Right kidney (tissue), 1 donor: ENCODE results near the gene TP63.

Source experiments
- DNase-seq: peaks from one replicate; pipeline ENCODE4 v3.0.0-alpha.2; 2016

TP63 gene

DNA sequence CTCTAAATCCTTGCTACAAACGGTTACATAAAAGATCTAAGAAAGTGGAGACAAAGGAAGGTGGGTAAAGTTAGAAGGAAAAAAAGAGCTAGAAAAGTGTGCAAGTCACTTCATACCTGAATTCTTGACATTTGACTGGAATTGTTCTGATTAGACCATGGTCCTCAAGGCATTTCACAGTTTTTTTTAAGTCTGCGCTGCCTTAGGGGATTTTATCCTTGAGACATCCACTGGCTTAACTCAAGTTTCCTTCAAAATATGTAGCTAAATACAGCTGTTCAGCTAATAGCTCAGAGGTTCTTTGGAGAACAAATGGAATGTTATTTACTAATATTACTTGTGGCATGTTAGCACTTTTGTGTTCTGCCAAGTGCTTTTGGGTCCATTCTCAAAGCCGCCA is 236.9 kb downstream of the TP63 start:
- no peak for DNase-seq

DNA sequence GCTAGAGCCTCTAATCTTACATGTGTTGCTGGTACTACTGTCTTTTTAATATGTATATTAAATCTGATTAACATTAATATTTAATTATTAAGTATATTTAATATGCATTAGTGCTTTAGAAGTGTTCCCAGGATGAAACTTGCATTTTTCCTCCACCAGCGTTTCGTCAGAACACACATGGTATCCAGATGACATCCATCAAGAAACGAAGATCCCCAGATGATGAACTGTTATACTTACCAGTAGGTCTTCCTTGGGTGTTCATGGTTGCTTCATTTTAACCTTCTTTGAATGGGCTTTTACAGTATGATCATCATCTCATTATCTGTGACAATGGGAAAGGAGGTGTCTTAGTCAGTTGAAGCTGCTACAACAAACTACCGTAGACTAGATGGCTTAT is 238.0 kb downstream of the TP63 start:
- DNase-seq: no peak

DNA sequence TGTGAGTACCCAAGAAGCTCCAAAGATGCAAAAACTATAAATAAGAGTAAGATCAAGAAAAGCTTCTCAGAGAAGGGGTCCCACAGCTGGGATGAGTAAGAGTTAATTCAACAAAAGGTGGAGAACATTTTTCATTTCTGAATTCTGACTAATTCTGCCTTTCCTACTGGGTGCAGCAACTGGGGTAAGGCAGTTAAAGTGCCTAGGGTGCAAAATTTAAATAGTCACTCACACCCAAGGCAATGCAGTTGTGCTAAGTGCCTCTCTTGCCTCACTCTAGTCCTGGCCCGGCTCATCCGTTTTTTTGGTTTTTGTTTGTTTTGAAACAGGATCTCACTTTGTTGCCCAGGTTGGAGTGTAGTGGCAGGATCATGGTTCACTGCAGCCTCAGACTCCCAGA is 240.2 kb downstream of the TP63 start:
- no peak for DNase-seq

DNA sequence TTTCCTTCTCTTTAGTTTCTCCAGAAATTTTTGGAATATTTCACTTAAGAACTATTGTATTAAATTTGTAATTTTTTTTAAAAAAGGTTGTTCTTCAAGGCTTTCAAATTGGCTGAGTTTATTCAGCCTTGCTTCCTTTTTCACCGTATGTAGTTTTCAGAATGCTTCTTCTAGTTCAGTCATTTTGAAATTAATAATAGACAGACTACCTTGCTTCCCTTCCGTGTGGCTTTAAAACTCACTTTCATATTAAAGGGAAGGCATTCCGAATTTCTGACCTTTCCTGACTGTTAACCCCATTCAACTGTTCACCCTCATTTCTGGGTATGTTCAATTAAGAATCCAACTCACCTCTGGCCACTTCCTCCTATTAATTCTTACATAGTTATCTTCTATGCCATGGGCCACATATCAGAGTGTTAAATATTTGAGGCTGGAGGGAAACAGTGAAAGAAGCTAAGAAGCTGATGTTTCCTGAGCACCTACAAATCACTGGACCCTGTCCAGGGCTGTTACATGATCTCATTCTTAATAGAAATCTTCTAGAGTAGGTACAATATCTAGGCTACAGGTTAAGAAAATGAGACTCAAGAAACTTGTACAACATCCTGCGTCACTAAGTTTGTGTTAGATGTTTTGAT is 252.0 kb downstream of the TP63 start:
- DNase-seq: no peak

DNA sequence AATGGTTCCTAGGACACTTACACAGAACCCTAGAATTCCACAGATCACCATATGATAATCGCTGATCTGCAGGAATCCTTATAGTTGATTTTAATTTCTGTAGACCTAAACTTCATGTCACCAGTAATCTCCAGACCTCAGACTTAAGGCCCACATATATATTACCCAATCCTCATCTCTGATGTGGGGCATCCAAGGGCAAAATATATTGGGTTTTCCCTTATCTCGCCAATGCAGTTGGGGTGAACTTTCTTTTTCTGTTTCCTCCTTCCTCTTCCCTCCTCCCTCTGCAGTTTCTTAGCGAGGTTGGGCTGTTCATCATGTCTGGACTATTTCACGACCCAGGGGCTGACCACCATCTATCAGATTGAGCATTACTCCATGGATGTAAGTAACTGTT is 259.3 kb downstream of the TP63 start:
- no peak for DNase-seq

DNA sequence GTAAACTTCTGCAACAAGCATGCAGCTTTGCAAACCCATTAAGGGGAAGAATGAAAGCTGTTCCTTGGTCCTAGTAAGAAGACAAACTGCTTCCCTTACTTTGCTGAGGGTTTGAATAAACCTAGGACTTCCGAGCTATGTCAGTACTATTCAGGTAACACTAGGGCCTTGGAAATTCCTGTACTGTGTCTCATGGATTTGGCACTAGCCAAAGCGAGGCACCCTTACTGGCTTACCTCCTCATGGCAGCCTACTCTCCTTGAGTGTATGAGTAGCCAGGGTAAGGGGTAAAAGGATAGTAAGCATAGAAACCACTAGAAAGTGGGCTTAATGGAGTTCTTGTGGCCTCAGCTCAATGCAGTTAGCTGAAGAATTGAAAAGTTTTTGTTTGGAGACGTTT is 265.3 kb downstream of the TP63 start:
- no peak for DNase-seq

DNA sequence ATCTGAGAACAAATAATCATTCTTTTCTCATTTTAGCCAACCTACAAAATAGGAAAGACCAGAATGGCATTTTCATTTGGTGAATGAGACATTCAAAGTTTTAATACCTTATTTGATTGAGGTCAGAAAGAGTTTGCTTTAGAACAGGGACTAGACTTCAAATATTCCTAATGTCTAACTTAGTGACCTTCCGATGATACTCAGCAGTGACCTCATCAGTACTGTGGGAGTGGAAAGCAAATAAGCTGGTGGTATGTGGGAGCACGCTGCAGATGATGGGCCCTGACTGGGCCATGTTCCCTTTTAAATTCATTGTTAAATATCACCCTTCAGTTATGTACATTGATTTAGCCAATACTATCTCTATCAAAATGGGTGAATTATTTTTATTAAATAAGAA is 266.2 kb downstream of the TP63 start:
- DNase-seq: no peak

DNA sequence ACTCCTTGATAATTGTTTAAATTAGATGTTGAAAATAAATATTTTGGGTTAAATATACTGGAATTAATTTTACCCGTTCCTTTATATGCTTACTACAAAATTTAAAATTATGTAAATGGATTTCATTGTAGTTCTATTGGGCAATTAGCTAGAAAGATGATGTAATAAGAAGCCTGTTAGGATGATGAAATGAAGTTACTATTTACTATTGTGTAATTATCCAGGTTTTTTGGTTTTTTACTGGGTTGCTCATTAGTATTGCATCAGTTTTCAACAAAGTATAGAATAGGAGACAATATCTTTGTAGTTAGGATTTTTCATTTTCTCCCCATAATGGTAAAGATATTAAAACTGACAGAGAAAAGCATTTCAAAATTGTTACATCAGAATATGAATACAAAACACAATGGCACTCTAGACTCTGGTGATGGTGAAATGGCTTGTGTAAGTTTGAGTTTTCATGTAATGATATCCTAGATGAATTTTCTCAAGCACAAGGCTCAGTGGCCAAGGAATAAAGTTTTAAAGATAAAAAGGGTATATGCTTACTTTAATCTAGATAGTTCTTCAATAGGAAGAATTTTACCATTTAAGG is 267.5 kb downstream of the TP63 start:
- no peak for DNase-seq

DNA sequence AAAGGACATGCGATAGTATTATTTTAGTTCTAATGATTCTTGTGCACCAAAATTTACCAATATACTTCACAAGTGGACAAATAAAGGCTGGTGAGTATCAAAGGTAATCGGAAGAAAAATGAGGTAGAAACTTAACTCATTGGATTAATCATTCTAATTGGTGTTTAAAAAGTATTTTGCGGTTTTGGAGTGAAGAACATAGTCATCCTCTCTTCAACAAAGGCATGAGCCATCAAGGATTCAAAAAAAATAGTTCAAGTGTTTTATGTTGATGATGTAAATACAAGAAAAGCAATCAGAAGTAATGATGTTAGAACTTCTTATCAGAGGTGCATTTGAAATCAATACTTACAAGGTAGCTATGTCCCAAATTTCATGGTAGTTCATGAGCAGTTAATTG is 268.0 kb downstream of the TP63 start:
- DNase-seq: no peak

DNA sequence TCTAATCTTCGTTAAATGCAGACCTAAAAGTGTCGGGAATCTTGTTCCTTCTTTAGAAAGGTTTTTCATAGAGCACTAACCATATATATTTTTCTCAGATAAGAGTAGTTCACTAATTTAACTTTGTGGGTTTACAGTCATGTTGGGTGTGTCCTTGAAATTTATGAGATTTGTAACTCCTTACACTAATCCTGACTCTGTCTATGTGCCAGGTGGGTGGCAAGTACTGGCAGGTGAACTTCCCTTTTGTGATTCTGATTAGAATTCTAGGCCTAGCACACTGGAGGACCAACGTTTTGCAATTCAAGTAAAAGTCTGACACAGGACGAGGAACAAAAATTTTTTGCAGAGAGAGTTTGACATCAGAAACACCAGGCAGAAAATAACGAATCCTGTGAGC is 269.4 kb downstream of the TP63 start:
- no peak for DNase-seq

DNA sequence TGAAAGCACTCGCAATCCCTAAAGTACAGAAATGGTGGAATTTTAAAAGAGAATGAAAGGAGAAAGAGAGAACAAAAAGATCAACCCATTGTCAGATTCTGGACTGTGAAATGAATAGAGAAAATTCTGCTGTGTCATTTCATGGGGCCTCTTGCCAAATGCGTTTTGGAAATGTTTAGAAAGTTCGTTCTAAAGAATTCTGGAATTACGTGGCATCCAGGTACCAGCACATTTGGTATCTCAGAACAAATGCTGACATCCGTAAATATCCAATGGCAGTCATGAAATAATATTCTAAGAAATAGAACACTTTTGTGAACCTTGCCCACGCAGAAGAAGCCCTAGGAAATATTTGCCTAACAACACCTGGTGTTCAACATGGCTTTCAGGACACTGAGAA is 270.3 kb downstream of the TP63 start:
- DNase-seq: no peak

DNA sequence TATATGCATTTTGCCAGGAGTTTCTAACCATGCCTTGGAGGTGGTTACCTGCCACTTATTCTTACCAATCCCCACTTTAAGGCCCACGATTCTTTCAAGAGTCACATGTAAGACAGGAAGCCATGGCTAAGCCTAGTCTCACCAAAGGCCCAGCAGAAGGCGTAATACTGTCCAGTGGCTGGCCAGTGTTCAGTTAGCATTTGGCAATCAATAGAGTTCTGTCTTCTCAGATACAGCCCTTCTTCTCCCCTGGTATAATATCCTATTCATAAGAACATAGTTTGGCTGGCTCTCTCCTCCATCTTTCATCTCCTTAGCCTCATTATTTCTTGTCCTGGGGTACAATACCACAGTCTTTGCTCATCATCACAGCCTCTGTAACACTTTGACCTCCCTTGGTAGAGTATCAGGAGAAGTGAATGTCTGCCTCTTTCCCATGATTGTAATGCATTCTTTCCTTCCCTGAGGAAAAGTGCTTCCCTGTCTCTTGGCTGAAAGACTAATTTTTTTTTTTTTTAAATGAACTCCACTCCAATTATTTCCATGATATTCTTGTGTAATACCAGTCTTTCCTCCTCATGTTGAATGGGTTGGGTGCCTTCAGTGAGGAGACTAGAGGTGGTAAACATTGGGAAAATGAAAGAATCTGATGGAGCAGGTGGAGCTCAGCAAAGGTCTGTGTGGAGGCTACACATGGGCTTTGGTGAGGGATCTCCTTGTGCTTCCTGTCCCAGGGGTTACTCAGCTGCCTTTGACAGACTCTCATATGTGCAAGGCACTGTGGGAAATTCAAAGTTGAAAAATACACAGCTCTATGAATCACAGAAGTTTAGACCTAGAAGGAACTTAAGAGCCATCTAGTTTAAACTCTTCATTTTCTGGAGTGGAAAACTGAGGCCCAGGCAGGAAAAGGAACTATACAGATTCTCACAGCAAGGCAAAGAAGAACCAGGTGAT is 271.3 kb downstream of the TP63 start:
- no peak for DNase-seq

DNA sequence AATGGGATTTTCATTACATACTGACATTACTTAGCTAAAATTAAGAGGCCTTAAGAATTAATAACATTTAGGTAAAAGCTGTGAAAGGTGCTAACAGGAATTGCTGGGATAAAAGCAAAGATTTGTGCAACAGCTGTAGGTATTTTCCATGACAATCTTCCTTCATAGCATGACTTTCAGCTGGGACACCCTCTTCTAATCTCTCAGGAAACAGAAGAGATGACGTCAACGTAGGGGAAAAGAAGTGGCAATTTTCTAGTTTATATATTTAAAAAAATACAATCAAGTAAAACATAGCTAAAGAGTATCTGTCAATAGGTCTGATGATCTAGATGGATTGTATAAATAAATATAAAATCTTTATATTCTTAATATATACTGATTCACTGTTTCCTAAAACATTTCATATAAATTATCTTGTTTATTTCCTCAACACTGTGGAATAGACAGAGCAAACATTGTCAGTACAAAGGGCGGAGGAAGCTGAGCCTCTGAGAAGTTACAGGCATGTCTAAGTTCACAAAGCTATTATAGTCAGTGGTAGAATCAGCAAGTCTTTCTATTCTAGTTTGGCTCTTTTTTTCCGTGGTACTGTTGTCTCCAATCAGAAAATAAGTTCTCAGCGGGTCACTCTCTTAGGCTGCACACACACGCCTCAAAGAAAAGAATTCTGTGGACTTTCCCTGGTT is 272.5 kb downstream of the TP63 start:
- no peak for DNase-seq

DNA sequence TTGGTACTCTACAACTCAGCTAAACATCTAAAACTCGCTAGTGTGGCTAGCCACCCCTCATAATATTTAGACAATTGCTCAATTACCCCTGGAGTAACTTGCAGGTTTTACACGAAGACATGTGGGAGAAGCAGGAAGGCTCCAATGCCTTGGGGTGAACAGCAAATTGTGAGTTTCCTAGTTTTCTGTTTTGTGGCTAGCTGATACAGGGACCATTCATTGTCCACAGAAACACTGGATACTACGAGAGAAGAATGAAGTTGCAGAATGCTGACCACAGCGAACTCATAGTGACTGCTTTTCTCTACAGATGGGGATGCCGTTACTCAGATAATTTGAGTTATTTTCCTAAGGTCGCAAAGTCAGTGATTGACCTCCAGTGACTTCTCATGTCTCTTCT is 276.6 kb downstream of the TP63 start:
- no peak for DNase-seq

DNA sequence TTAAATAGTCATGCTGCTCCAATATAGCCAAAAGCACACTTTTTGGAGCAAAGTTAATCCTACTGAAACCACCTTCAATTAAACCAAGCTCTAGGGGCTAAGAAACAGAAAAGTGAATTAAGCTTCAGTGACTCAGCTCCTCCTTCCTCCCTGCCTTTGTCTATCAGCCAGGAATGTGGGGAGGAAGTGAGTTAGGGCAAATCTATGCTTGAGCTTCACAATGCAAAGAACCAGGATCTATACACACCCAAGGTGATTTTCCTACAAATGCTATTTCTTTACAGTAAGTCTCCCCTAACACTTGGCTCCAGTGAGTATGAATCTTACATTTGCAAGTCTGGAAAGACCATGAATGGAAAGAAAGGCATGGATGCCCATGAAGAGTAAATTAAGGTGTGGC is 277.5 kb downstream of the TP63 start:
- no peak for DNase-seq

DNA sequence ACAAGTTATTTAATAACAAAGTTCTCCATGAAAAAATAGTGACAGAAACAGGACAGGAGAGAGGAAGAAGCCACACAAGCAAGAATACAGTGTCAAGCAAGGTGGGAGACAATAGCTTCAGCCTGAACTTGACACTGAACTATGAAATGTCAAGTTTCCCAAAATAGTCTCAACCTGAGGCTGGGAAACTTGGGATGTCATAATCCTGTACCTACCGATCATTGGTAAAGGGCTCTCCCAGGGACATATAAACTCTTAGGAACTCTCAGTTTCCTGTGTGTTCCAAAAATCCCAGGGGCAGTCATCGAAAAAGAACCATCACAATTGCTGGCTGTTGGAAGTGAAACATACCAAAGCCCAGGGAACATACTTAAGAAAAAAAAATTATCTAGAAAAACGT is 277.9 kb downstream of the TP63 start:
- no peak for DNase-seq

DNA sequence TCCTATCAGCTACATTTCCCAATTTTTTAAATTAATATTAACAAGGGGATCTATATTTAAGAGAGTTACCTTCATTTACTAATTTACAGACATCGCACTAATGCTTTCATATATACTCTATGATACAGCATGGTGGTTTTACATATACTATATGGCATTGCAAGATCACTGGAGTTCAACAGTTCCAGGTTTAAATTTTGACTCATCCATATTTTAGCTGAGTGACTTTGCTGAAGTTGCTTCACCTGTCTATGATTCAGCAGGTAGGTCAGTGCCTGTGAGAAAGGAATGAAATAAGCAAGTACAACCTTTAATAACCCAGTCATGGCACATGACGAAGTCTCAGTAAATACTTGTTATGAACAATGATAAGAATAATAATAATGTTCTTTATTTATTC is 278.4 kb downstream of the TP63 start:
- no peak for DNase-seq

DNA sequence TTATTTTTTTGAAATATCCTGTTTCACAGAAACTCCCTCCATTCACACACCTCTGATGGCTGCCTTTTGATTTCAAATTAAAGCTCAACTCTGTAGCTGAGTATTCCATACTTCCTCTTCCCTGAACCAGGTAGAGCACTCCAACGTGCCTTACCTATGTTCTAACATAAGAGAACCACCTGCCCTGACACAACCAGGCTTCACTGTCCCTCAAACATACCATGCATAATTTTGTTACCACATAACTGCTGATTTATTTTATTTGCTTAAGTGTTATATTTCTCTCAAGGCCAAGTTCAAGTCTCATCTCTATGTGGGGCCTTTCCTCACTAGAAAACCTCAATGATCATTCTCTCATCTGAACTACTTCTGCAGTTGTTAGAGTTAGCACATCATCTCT is 279.8 kb downstream of the TP63 start:
- no peak for DNase-seq

DNA sequence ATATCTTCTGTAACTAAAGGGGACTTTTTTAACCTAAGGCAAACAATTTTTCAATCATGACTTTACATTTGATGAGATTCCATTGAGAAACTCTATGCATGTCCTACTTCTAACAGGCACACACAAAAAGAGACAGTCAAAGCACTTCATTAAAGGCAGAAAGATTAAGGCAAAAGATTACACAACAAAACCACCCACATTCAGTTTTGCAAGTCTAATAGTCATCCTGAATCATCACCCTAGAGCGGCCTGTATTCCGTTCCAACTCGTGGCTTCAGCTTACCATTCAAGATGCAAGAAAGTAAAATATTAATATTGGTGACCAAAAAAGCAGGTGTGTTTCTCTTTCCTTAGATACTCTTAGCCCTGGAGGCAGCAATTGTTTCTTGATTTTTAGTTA is 283.6 kb downstream of the TP63 start:
- no peak for DNase-seq

DNA sequence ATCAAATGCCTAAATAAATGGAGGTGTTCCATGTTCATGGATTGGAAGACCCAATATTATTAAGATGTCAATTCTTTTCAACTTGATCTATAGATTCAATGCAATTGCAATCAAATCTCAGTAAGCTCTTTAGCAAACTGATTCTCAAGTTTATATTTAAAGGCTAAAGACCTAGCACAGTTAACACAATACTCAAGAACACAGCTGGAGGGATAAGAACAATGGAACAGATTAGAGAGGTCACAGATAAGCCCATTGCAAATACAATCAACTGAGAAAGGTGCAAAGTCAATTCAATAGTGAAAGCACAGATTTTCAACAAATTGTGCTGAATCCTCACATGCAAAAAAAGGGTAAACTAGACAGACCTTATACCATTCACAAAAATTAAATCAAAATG is 290.6 kb downstream of the TP63 start:
- DNase-seq: no peak

DNA sequence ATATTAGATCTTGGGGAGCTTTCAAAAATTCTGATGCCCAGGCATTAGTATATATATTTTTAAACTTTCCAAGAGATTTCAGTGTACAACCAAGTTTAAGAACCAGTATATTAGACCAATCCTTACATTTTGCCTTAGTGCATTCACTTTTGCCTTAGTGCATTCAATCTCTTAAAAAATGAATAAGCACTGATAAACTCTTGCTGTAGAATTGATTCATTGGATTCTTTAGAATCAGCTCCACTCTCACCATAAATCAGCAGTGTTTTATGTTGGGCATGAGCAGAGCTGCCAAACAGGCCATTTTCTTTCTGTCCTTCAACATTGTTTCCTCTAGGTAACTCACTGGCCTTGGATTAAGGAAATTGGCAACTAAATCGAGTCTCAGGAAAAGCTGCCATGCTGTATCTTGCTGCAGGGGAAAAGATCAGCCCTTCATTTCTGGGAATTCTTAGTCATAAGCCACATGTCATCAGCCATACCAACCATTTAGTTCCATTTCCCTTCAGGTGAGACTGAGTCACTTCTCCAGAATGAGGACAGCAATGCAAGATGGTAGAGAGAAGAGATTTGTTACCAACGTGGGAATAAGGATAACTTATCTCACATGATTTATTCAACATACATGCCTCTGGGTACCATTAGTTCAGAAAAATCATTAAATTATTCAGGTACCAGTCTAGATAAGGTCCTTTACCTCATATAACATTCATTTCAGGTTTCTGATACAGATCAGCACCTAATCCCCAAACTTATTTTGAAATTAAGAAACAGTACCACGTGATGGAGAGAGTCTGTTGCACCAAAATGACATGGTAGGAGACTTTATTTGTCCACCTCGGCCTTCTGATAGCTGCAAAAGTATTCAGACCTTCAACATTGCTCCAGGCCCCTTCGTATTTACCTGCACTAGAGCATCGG is 297.0 kb downstream of the TP63 start:
- no peak for DNase-seq
